WTC11 (cell line): ENCODE measurements around the gene FRMD8. TPM values are rescaled to one million over a fixed set of nuclear protein-coding genes. Genes with fewer than 3 reads are reported as not detected.
A peak's percentile ranks its signal among the peaks of the same experiment; 100 is the strongest.

Experiments
- ATAC-seq: fragments of 200-7000 bp; cut with Tn5 transposase; 2 replicates; pipeline ENCODE4 v1.10.0; 2021; ENCODE audit warnings: mild to moderate bottlenecking, moderate library complexity
- CTCF ChIA-PET: fragments of 300-600 bp; sonication (Branson Sonifier 250); formaldehyde crosslinking; loops from one replicate; lab custom pipeline; 2021; ENCODE audit warnings: antibody characterized with exemption; lab: Charles Lee
- POLR2A ChIA-PET: fragments of 350-600 bp; sonication (Branson Sonifier 250); formaldehyde crosslinking; loops from one replicate; lab custom pipeline; 2021; ENCODE audit warnings: antibody characterized with exemption; lab: Charles Lee
- DNase-seq: peaks from one replicate; pipeline ENCODE4 v3.0.0; 2021; ENCODE audit warnings: low spot score
- H3K27ac Mint-ChIP-seq: 2 replicates; pipeline ENCODE4 v1.8.0; 2021; ENCODE audit warnings: mixed read lengths
- H3K27me3 Mint-ChIP-seq: 2 replicates; pipeline ENCODE4 v1.8.0; 2021; ENCODE audit warnings: low read depth, mild to moderate bottlenecking, moderate library complexity, mixed read lengths
- H3K36me3 Mint-ChIP-seq: 2 replicates; pipeline ENCODE4 v1.8.0; 2021; ENCODE audit warnings: mixed read lengths
- H3K4me1 Mint-ChIP-seq: 2 replicates; pipeline ENCODE4 v1.8.0; 2022; ENCODE audit warnings: mixed read lengths
- H3K4me3 Mint-ChIP-seq: 2 replicates; pipeline ENCODE4 v1.8.0; 2021; ENCODE audit warnings: mild to moderate bottlenecking, moderate library complexity, mixed read lengths
- H3K9me3 Mint-ChIP-seq: 2 replicates; pipeline ENCODE4 v1.8.0; 2021; ENCODE audit warnings: mixed read lengths
- CBFB ChIP-seq: sonication (generic); formaldehyde crosslinking; IDR thresholded peaks from 2 replicates; pipeline ENCODE4 v1.8.1; 2022; ENCODE audit warnings: mild to moderate bottlenecking, low read depth, missing genetic modification reagents
- FOXJ3 ChIP-seq: sonication (generic); formaldehyde crosslinking; IDR thresholded peaks from 2 replicates; pipeline ENCODE4 v1.9.0; 2021; ENCODE audit warnings: missing genetic modification reagents, mild to moderate bottlenecking, borderline replicate concordance
- FOXK1 ChIP-seq: sonication (generic); formaldehyde crosslinking; IDR thresholded peaks from 2 replicates; pipeline ENCODE4 v1.8.0; 2022; ENCODE audit warnings: mild to moderate bottlenecking, moderate library complexity, missing genetic modification reagents
- GRHL2 ChIP-seq: fragments of 250-450 bp; sonication (Bioruptor Pico); IDR thresholded peaks from 2 replicates; pipeline ENCODE4 v1.8.0; 2022; ENCODE audit warnings: mild to moderate bottlenecking, moderate library complexity; ENCODE audit not compliant: insufficient replicate concordance, severe bottlenecking
- KAT7 ChIP-seq: sonication (generic); formaldehyde crosslinking; IDR thresholded peaks from 2 replicates; pipeline ENCODE4 v1.8.1; 2023; ENCODE audit warnings: missing genetic modification reagents, mild to moderate bottlenecking, borderline replicate concordance
- MLX ChIP-seq: sonication (generic); formaldehyde crosslinking; IDR thresholded peaks from 2 replicates; pipeline ENCODE4 v1.8.1; 2023; ENCODE audit warnings: mild to moderate bottlenecking, missing genetic modification reagents, moderate library complexity
- MXD4 ChIP-seq: fragments of 250-450 bp; sonication (Bioruptor Pico); IDR thresholded peaks from 2 replicates; pipeline ENCODE4 v1.8.0; 2021; ENCODE audit warnings: mild to moderate bottlenecking, moderate library complexity, borderline replicate concordance
- NFATC4 ChIP-seq: fragments of 250-450 bp; sonication (Bioruptor Pico); IDR thresholded peaks from 2 replicates; pipeline ENCODE4 v1.9.0; 2021; ENCODE audit warnings: mild to moderate bottlenecking
- NFE2L1 ChIP-seq: sonication (generic); formaldehyde crosslinking; IDR thresholded peaks from 2 replicates; pipeline ENCODE4 v1.8.1; 2023; ENCODE audit warnings: missing genetic modification reagents
- RORB ChIP-seq: fragments of 250-450 bp; sonication (Bioruptor Pico); IDR thresholded peaks from 2 replicates; pipeline ENCODE4 v1.9.0; 2021; ENCODE audit warnings: mild to moderate bottlenecking
- SMAD4 ChIP-seq: sonication (generic); formaldehyde crosslinking; IDR thresholded peaks from 2 replicates; pipeline ENCODE4 v1.8.0; 2022; ENCODE audit warnings: mild to moderate bottlenecking, missing genetic modification reagents
- TCF7 ChIP-seq: sonication (generic); formaldehyde crosslinking; IDR thresholded peaks from 2 replicates; pipeline ENCODE4 v1.8.0; 2022; ENCODE audit warnings: mild to moderate bottlenecking, low read depth, missing genetic modification reagents, moderate library complexity
- TEAD4 ChIP-seq: sonication (generic); formaldehyde crosslinking; IDR thresholded peaks from 2 replicates; pipeline ENCODE4 v1.8.0; 2022; ENCODE audit warnings: mild to moderate bottlenecking, missing genetic modification reagents
- TP53 ChIP-seq: sonication (generic); formaldehyde crosslinking; IDR thresholded peaks from 2 replicates; pipeline ENCODE4 v1.8.1; 2023; ENCODE audit warnings: mild to moderate bottlenecking, missing genetic modification reagents
- ZBTB21 ChIP-seq: sonication (generic); formaldehyde crosslinking; IDR thresholded peaks from 2 replicates; pipeline ENCODE4 v1.8.1; 2023; ENCODE audit warnings: mild to moderate bottlenecking, missing genetic modification reagents, borderline replicate concordance
- ZNF138 ChIP-seq: sonication (generic); formaldehyde crosslinking; conservative IDR thresholded peaks from 2 replicates; pipeline ENCODE4 v1.8.1; 2022; ENCODE audit warnings: mild to moderate bottlenecking, moderate library complexity, missing genetic modification reagents
- ZNF317 ChIP-seq: sonication (generic); formaldehyde crosslinking; IDR thresholded peaks from 2 replicates; pipeline ENCODE4 v1.8.1; 2023; ENCODE audit warnings: low read depth, mild to moderate bottlenecking, moderate library complexity, missing genetic modification reagents, borderline replicate concordance
- ZNF416 ChIP-seq: fragments of 250-450 bp; sonication (Bioruptor Pico); IDR thresholded peaks from 2 replicates; pipeline ENCODE4 v1.9.0; 2021; ENCODE audit warnings: mild to moderate bottlenecking, inconsistent platforms
- ZNF671 ChIP-seq: fragments of 250-450 bp; sonication (Bioruptor Pico); IDR thresholded peaks from 2 replicates; pipeline ENCODE4 v1.8.0; 2021; ENCODE audit warnings: mild to moderate bottlenecking
- total RNA-seq: library from RNA; stranded (reverse); gene quantifications from 3 replicates; pipeline ENCODE4 v1.2.3, GENCODE V29; 2021
- TF ChIP-seq, protein P1 (sequence below): fragments of 250-450 bp; sonication (Bioruptor Pico); IDR thresholded peaks from 2 replicates; pipeline ENCODE4 v2.1.2; 2022; ENCODE audit warnings: mild to moderate bottlenecking, moderate library complexity
- TF ChIP-seq, protein P2 (sequence below): sonication (generic); formaldehyde crosslinking; conservative IDR thresholded peaks from 2 replicates; pipeline ENCODE4 v1.8.1; 2023; ENCODE audit warnings: mild to moderate bottlenecking, low read depth, missing genetic modification reagents, moderate library complexity
- TF ChIP-seq, protein P3 (sequence below): sonication (generic); formaldehyde crosslinking; IDR thresholded peaks from 2 replicates; pipeline ENCODE4 v1.8.1; 2022; ENCODE audit warnings: low read depth, missing genetic modification reagents, borderline replicate concordance
- TF ChIP-seq, protein P4 (sequence below): sonication (generic); formaldehyde crosslinking; IDR thresholded peaks from 2 replicates; pipeline ENCODE4 v1.8.1; 2022; ENCODE audit warnings: missing genetic modification reagents, borderline replicate concordance
- TF ChIP-seq, protein P5 (sequence below): sonication (generic); formaldehyde crosslinking; IDR thresholded peaks from 2 replicates; pipeline ENCODE4 v1.8.1; 2023; ENCODE audit warnings: mild to moderate bottlenecking, moderate library complexity, missing genetic modification reagents
- TF ChIP-seq, protein P6 (sequence below): fragments of 250-450 bp; sonication (Bioruptor Pico); IDR thresholded peaks from 2 replicates; pipeline ENCODE4 v1.8.0; 2021; ENCODE audit warnings: mild to moderate bottlenecking

The FRMD8 gene
- total RNA-seq, 1 experiment from 2014 or later: 23.7 TPM

DNA sequence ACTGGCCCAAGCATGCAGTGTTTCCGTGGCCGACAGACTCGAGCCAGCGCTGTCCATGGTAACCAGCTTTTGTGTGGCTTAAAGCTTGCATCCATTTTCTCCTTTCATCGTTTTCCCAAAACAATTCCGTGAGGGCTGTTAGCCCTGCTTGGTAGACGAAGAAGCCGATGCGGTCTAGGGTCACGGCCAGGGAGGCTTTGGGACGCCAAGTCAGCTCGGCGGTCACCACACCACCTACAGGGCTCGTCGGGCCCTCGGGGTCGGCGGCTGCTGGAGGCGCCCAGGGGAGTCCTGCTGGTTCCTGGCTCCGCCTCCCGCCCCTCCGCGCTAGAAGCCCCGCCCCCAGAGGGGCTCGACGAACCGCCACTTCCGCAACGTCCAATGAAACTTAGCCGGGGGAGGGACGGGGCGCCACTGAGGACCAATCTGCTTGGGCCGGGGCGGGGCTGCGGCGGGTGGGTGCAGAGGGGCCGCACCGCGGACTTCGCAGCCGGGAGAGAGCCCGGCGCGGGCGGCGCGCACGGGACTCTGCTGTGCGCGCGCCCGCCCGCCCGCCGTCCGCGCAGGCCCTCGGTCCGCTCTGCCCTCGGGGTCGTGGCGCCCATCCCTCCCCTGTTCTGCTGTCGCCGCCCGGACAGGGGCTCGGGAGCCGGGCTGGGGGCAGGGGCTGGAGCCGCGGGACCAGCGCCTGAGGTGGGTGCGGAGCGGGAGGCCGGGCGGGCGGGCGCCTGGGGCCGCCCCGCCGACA, 32.0 kb upstream of the FRMD8 start, which contains the start of gene TIGD3:
Gene TIGD3 (plus strand): TSS at position 487 of the 748 bp plus-strand sequence. CDS start 1,058 bp downstream, outside the sequence.
- H3K27ac Mint-ChIP-seq: peak within 1 kb of the TSS; percentile 19; the same call in 1 of the 2 replicates
- TF ChIP-seq FOXJ3 (CRISPR knock-in tag) (no peak), GRHL2 (CRISPR knock-in tag) (no peak), MLX (no peak), ZNF138 (CRISPR knock-in tag) (no peak), RORB (no peak), SMAD4 (CRISPR knock-in tag) (no peak), ZBTB21 (CRISPR knock-in tag) (no peak), MXD4 (no peak), ZNF317 (CRISPR knock-in tag) (no peak), TEAD4 (CRISPR knock-in tag) (0 out of 2 replicates have a peak, but pooled peaks have one; percentile 39), FOXK1 (CRISPR knock-in tag) (peak; percentile 42; the same call in 1 of the 2 replicates), ZNF671 (CRISPR knock-in tag) (no peak), ZNF416 (peak; percentile 46), CBFB (CRISPR knock-in tag) (0 out of 2 replicates have a peak, but pooled peaks have one; percentile 83), TP53 (CRISPR knock-in tag) (no peak), KAT7 (CRISPR knock-in tag) (no peak), NFATC4 (CRISPR knock-in tag) (no peak), TCF7 (CRISPR knock-in tag) (no peak), NFE2L1 (CRISPR knock-in tag) (no peak)
- TF ChIP-seq, protein P1, sequence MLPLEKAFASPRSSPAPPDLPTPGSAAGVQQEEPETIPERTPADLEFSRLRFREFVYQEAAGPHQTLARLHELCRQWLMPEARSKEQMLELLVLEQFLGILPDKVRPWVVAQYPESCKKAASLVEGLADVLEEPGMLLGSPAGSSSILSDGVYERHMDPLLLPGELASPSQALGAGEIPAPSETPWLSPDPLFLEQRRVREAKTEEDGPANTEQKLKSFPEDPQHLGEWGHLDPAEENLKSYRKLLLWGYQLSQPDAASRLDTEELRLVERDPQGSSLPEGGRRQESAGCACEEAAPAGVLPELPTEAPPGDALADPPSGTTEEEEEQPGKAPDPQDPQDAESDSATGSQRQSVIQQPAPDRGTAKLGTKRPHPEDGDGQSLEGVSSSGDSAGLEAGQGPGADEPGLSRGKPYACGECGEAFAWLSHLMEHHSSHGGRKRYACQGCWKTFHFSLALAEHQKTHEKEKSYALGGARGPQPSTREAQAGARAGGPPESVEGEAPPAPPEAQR (CRISPR knock-in tag): no peak
- TF ChIP-seq, protein P2, sequence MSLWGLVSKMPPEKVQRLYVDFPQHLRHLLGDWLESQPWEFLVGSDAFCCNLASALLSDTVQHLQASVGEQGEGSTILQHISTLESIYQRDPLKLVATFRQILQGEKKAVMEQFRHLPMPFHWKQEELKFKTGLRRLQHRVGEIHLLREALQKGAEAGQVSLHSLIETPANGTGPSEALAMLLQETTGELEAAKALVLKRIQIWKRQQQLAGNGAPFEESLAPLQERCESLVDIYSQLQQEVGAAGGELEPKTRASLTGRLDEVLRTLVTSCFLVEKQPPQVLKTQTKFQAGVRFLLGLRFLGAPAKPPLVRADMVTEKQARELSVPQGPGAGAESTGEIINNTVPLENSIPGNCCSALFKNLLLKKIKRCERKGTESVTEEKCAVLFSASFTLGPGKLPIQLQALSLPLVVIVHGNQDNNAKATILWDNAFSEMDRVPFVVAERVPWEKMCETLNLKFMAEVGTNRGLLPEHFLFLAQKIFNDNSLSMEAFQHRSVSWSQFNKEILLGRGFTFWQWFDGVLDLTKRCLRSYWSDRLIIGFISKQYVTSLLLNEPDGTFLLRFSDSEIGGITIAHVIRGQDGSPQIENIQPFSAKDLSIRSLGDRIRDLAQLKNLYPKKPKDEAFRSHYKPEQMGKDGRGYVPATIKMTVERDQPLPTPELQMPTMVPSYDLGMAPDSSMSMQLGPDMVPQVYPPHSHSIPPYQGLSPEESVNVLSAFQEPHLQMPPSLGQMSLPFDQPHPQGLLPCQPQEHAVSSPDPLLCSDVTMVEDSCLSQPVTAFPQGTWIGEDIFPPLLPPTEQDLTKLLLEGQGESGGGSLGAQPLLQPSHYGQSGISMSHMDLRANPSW: no peak
- TF ChIP-seq, protein P3, sequence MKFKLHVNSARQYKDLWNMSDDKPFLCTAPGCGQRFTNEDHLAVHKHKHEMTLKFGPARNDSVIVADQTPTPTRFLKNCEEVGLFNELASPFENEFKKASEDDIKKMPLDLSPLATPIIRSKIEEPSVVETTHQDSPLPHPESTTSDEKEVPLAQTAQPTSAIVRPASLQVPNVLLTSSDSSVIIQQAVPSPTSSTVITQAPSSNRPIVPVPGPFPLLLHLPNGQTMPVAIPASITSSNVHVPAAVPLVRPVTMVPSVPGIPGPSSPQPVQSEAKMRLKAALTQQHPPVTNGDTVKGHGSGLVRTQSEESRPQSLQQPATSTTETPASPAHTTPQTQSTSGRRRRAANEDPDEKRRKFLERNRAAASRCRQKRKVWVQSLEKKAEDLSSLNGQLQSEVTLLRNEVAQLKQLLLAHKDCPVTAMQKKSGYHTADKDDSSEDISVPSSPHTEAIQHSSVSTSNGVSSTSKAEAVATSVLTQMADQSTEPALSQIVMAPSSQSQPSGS (CRISPR knock-in tag): no peak
- TF ChIP-seq, protein P4, sequence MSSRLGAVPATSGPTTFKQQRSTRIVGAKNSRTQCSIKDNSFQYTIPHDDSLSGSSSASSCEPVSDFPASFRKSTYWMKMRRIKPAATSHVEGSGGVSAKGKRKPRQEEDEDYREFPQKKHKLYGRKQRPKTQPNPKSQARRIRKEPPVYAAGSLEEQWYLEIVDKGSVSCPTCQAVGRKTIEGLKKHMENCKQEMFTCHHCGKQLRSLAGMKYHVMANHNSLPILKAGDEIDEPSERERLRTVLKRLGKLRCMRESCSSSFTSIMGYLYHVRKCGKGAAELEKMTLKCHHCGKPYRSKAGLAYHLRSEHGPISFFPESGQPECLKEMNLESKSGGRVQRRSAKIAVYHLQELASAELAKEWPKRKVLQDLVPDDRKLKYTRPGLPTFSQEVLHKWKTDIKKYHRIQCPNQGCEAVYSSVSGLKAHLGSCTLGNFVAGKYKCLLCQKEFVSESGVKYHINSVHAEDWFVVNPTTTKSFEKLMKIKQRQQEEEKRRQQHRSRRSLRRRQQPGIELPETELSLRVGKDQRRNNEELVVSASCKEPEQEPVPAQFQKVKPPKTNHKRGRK (CRISPR knock-in tag): no peak
- TF ChIP-seq, protein P5, sequence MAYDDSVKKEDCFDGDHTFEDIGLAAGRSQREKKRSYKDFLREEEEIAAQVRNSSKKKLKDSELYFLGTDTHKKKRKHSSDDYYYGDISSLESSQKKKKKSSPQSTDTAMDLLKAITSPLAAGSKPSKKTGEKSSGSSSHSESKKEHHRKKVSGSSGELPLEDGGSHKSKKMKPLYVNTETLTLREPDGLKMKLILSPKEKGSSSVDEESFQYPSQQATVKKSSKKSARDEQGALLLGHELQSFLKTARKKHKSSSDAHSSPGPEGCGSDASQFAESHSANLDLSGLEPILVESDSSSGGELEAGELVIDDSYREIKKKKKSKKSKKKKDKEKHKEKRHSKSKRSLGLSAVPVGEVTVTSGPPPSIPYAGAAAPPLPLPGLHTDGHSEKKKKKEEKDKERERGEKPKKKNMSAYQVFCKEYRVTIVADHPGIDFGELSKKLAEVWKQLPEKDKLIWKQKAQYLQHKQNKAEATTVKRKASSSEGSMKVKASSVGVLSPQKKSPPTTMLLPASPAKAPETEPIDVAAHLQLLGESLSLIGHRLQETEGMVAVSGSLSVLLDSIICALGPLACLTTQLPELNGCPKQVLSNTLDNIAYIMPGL (CRISPR knock-in tag): no peak; the same call in 1 of the 2 replicates
- TF ChIP-seq, protein P6, sequence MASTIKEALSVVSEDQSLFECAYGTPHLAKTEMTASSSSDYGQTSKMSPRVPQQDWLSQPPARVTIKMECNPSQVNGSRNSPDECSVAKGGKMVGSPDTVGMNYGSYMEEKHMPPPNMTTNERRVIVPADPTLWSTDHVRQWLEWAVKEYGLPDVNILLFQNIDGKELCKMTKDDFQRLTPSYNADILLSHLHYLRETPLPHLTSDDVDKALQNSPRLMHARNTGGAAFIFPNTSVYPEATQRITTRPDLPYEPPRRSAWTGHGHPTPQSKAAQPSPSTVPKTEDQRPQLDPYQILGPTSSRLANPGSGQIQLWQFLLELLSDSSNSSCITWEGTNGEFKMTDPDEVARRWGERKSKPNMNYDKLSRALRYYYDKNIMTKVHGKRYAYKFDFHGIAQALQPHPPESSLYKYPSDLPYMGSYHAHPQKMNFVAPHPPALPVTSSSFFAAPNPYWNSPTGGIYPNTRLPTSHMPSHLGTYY (CRISPR knock-in tag): no peak; the same call in 1 of the 2 replicates

More for the DNA sequence above, 32.0 kb upstream of the FRMD8 start, which contains the start of gene TIGD3:
- Mint-ChIP-seq H3K4me3 (peak within 1 kb of the TSS; percentile 81), H3K9me3 (no peaks in the 10 kb centered on the region), H3K27me3 (peaks cover 30% of the 10 kb centered on the region), H3K36me3 (peaks cover 21% of the 10 kb centered on the region), H3K4me1 (peaks cover 10% of the 10 kb centered on the region)
- ATAC-seq (peak; percentile 95), DNase-seq (peak; percentile 99)
- ChIA-PET CTCF (interaction anchor here (0.6 to 3.3 kb wide), 15 partner anchors 11 to 216 kb away, joined by 3 to 30 read pairs (median 3); partner anchors contain the start of genes CAPN1, CDC42EP2, DPF2 and ZNRD2), POLR2A (interaction anchor here (0.6 to 2.7 kb wide), 10 partner anchors 21 to 186 kb away, joined by 3 to 8 read pairs (median 3); partner anchors contain the start of genes DPF2, POLA2 and SCYL1)
